Measurements from ENCODE around the gene RPS6KA2. TPM values are rescaled to one million over a fixed set of nuclear protein-coding genes. Genes with fewer than 3 reads are reported as not detected.

Gene RPS6KA2
- total RNA-seq, 1 experiment from 2014 or later = 12.3 TPM

- H3K18ac ChIP-seq (ENCODE audit: insufficient read length, low read depth, low read length) = no peak overlapping the region
- no peaks in the 10 kb centered on the region for H4K20me1 ChIP-seq (ENCODE audit: control insufficient read depth, insufficient read depth, insufficient read length)
- no peak overlapping the region for H3K4me3 Mint-ChIP-seq
- no peak overlapping the region for H3K4ac ChIP-seq (ENCODE audit: low read depth, low read length)
- H3K4me1 Mint-ChIP-seq = peaks cover 14 to 16% of the 10 kb centered on the region in 2 experiments
- peaks cover 9% of the 10 kb centered on the region for H3K27me3 Mint-ChIP-seq (ENCODE audit: low read depth)
- no peak overlapping the region for H2BK15ac ChIP-seq (ENCODE audit: low read depth, low read length)
- H2BK120ac ChIP-seq (ENCODE audit: low read depth, low read length, poor library complexity, severe bottlenecking) = no peak overlapping the region
- no peak overlapping the region for H3K4me2 ChIP-seq (ENCODE audit: insufficient read depth, insufficient read length, low read length)
- H3T11ph ChIP-seq (ENCODE audit: low read length) = no peak overlapping the region
- H4K5ac ChIP-seq (ENCODE audit: insufficient read length, low read depth, low read length) = no peak overlapping the region
- no peak for DNase-seq
- no peak overlapping the region for H3K56ac ChIP-seq (ENCODE audit: insufficient read length, low read depth, low read length)
- H3K14ac ChIP-seq (ENCODE audit: insufficient read depth, low read length) = no peak overlapping the region
- no peaks in the 10 kb centered on the region for H3K79me1 ChIP-seq (ENCODE audit: insufficient read depth, low read depth, low read length, poor library complexity, severe bottlenecking)
- H3K23me2 ChIP-seq (ENCODE audit: insufficient read length, low read depth, low read length, poor library complexity, severe bottlenecking) = no peaks in the 10 kb centered on the region
- no CpG with 5 or more reads among the region's 7 CpGs for WGBS (ENCODE audit: extremely low coverage, insufficient read length, low lambda C conversion rate)
- TF ChIP-seq CTCF (conservative IDR thresholded peaks at IDR 0.05) = no peak
- no peak overlapping the region for H3K27ac Mint-ChIP-seq
- no peak overlapping the region for H2BK20ac ChIP-seq (ENCODE audit: low read depth, low read length, poor library complexity, severe bottlenecking)
- H3K27me3 ChIP-seq (ENCODE audit: insufficient read depth, low read length) = no peaks in the 10 kb centered on the region
- no peaks in the 10 kb centered on the region for H3K9me3 ChIP-seq (ENCODE audit: control insufficient read depth, low read depth, low read length)
- H3K36me3 Mint-ChIP-seq (ENCODE audit: insufficient read depth in 1 of 3, low read depth in 3 of 3) = no peaks in the 10 kb centered on the region
- no peak overlapping the region for H2BK12ac ChIP-seq (ENCODE audit: insufficient read length, low read depth, low read length)
- no peak overlapping the region for H3K27ac ChIP-seq (ENCODE audit: insufficient read length, low read depth, low read length)
- H3K9ac ChIP-seq (ENCODE audit: extremely low read depth, insufficient read length, low read length) = no peak overlapping the region
- H3K79me2 ChIP-seq (ENCODE audit: insufficient read depth, low read length) = no peaks in the 10 kb centered on the region
- no peaks in the 10 kb centered on the region for H3K4me1 ChIP-seq (ENCODE audit: insufficient read depth, low read length)
- H2AK5ac ChIP-seq (ENCODE audit: insufficient read length, low read length) = no peak overlapping the region
- H2AFZ ChIP-seq (ENCODE audit: low read length) = no peak overlapping the region
- H3K23ac ChIP-seq (ENCODE audit: insufficient read length, low read depth, low read length) = no peak overlapping the region
- H4K91ac ChIP-seq (ENCODE audit: insufficient read length, low read depth, low read length) = no peak overlapping the region
- H2BK5ac ChIP-seq (ENCODE audit: insufficient read length, low read length) = no peak overlapping the region
- H3K9me3 Mint-ChIP-seq = no peaks in the 10 kb centered on the region
- H4K8ac ChIP-seq (replicated peaks; ENCODE audit: insufficient read length, low read depth, low read length) = no peak overlapping the region
Measured at GRCh38 chr6:166643891-166644590, 17.0 kb upstream of the RPS6KA2 start.
